HG03103 (cell line): ENCODE data around the gene TM4SF20.
A peak's percentile ranks its signal among the peaks of the same experiment; 100 is the strongest.
"Not testable (repeated sequence)": the region's sequence is repeated elsewhere in the genome, so short reads cannot be mapped to it uniquely, and the experiment has no call there.

Source experiments
- ATAC-seq: cut with Tn5 transposase; IDR thresholded peaks from one replicate; pipeline ENCODE4 v1.9.1; 2021; ENCODE audit warnings: low read depth; ENCODE audit not compliant: unreplicated experiment

TM4SF20 gene

DNA sequence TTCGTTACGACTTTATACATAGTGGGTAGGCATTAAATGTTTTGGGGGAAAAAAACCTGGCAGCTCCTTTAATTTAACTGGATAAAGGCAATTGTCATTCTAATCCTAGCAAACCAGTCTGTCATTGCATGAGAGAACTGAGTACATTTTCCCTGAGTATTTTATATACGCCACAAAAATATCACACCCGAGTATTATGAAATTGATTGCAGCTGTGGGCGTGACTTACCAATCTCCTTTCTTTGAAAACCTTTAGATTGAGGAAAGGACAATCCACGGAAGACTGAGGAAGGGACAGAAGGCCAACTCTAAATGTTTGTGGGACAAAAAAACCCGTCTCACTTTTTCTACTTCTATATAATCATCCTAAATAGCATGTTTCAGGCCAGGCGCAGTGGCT, 9.0 kb downstream of the TM4SF20 start:
- ATAC-seq, result no peak

DNA sequence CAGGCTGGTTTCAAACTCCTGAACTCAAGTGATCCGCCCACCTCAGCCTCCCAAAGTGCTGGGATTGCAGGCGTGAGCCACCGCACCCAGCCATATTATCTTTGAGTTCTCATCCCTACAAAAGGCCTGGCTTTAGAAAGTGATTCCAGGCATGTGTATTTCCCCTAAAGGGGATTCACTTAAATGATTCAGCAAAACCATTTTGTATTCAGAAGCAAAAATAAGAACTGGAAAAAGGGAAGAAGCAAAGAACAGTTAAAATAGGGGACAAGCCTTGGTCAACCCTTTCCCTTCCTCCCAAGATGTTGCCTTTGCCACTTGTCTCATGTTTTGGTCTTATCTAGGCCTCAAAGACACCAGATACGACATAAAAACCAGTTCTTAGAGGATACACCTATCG, 10.5 kb downstream of the TM4SF20 start:
- no peak for ATAC-seq

GRCh38 chr2:227367427-227367795, 11.7 kb downstream of the TM4SF20 start:
- ATAC-seq, result no peak

DNA sequence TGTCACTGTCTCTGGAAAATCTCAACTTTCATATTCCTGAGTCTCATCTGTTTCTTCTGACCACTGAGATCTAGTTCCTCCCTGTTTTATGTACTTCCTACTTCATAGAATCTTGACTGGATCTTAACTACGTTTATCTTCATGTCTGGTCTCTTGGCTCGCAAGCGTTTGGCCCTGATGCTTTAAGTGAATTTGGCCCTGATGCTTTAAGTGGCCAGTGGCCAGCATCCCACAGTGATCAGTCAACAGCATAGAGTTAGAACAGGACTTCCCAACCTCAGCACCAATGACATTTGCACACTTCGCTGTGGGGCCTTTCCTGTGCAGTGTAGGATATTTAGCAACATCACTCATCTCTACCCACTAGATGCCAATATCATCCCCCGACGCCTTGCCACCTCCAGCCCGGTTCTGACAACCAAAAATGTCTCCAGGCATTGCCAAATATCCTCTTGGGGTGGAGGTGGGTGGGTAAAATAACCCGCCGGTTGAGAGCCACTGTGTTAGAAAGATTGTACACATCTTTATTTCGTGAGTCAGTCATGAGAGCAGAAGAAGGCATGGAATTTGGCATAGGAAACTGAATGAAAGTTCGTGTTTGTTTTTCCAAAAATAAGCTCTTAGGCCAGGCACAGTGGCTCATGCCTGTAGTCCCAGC, 12.2 kb downstream of the TM4SF20 start:
- no peak for ATAC-seq

GRCh38 chr2:227365833-227366232, 13.3 kb downstream of the TM4SF20 start:
- ATAC-seq, result no peak

- not testable (repeated sequence) for ATAC-seq
These were observed 14.4 kb downstream of the TM4SF20 start for GRCh38 chr2:227364585-227365263.

- no peak for ATAC-seq
These were observed 15.3 kb downstream of the TM4SF20 start for GRCh38 chr2:227363756-227364155.

GRCh38 chr2:227360351-227360750, 18.8 kb downstream of the TM4SF20 start:
- ATAC-seq, result no peak

GRCh38 chr2:227351639-227352038, 27.5 kb downstream of the TM4SF20 start:
- peak; percentile 47 for ATAC-seq

DNA sequence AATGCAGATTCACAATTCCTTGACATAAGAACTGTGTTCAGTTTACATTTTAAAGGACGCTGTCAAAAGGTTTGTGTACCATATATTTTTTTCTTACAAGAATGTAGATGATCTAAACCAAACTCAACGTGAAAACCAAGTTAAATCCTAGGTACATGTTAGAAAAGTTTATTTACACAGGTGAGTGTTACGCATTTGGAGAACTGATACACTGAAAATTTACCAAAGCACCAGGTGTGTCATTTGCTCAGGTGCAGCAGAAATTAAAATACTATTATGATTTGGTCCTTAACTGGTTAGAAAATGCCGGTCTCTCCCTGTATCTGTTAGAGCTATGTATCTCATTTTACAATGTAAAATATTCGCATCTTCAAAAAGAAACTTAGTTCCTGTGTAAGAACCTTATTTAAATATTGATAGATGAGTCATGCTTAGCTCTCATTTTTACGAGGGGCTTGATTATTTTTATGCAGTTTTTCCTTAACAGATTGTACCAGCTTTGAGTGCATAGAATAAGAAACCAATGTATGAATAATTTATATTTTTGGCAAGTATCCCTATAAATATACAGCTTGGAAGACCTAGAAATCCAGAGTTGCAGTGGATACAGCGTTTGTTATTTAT, 29.0 kb downstream of the TM4SF20 start:
- no peak for ATAC-seq

- ATAC-seq, result no peak
These were observed 30.8 kb downstream of the TM4SF20 start for GRCh38 chr2:227348324-227348723.

GRCh38 chr2:227347117-227347516, 32.0 kb downstream of the TM4SF20 start:
- ATAC-seq, result no peak

DNA sequence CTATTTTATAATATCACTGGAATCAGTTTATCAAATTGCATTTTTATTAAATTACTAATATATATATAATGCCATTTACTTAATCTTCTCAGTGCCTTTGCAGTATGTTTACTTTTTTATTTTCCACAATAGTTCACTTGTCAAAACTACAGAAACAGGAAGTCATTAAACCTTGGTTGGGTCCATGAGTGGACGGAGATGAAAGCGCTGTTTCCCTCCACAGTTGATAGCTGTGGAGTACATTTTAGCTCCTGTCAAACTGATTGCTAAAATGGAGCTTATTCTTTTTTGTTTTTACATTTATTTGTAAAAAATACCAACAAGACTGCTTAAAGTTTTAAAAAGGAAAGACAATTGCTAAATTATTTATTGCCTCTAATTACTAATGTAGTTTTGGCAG, 34.9 kb downstream of the TM4SF20 start:
- ATAC-seq, result no peak

GRCh38 chr2:227341553-227341952, 37.6 kb downstream of the TM4SF20 start:
- no peak for ATAC-seq

- ATAC-seq, result no peak
These were observed 39.0 kb downstream of the TM4SF20 start for GRCh38 chr2:227340106-227340505.

GRCh38 chr2:227339098-227339599, 40.0 kb downstream of the TM4SF20 start:
- no peak for ATAC-seq

DNA sequence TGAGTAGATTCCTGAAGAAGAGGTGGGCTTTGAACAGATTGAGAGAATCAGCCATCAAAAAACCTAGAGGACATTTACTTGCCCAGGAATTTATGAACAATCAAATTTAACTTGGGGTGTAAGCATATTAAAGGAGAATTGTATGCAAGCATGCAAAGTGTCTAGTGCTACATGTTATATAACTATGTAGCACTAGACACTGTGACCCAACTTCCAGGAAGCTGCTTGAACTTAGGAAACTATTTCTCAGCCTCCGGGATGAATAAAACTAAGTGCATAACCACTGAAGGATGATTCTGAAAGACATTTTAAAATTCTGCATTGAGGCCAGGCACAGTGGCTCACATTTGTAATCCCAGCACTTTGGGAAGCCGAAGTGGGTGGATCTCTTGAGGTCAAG, 41.7 kb downstream of the TM4SF20 start:
- no peak for ATAC-seq

GRCh38 chr2:227335713-227336112, 43.4 kb downstream of the TM4SF20 start:
- ATAC-seq, result no peak

GRCh38 chr2:227326783-227327182, 52.3 kb downstream of the TM4SF20 start:
- ATAC-seq, result no peak

- no peak for ATAC-seq
These were observed 53.3 kb downstream of the TM4SF20 start for GRCh38 chr2:227325839-227326195.

DNA sequence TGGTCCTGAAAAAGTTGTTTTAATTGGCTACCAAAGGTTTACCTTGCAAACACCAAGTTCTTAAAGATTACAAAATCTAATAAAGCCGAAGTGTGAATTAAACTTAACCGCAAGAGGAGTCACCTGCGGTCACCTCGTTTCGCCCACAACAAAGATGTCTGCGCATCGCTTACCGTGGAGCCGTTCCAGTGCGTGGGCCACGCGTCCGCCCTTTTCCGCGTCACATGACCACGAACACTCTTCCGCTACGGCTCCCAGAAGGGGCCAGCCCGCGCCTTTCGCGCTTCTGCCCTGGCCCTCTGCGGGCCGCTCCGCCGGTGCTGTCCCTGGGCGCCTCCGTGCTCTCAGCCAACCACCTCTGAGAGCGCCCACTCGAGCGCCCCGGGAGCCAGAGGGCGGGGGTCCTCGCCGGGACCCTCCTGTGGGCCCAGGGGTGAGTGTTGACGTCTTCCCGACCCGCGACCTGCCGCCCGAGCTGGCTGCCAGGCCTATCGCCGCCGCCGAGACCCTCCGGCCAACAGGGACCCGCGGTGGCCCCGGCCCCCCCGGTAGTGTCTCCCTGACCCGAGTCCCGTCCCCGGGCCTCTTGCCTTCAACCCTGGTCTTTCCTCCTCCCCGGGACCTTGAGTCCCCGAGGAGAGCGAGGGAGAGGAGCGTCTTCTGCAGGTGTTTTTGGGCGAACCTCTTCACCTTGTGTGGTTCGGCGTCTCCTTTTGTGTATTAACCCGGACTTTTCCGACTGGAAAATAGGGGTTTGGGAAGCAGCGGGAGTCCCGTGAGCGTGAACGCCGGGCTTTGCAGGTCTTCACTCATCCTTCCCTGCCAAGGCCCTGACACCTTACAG, 53.9 kb downstream of the TM4SF20 start, which contains the start of gene MFF:
Gene MFF (plus strand): TSS at position 257 of the 844 bp plus-strand sequence. CDS start 5,415 bp downstream, outside the sequence.
- ATAC-seq, result peak; percentile 97
